GM19467 (cell line): ENCODE data around the gene ZNF135.

Experiments used
- ATAC-seq: cut with Tn5 transposase; IDR thresholded peaks from one replicate; pipeline ENCODE4 v1.9.1; 2021; ENCODE audit warnings: mild to moderate bottlenecking, moderate library complexity; ENCODE audit not compliant: unreplicated experiment

Gene ZNF135

DNA sequence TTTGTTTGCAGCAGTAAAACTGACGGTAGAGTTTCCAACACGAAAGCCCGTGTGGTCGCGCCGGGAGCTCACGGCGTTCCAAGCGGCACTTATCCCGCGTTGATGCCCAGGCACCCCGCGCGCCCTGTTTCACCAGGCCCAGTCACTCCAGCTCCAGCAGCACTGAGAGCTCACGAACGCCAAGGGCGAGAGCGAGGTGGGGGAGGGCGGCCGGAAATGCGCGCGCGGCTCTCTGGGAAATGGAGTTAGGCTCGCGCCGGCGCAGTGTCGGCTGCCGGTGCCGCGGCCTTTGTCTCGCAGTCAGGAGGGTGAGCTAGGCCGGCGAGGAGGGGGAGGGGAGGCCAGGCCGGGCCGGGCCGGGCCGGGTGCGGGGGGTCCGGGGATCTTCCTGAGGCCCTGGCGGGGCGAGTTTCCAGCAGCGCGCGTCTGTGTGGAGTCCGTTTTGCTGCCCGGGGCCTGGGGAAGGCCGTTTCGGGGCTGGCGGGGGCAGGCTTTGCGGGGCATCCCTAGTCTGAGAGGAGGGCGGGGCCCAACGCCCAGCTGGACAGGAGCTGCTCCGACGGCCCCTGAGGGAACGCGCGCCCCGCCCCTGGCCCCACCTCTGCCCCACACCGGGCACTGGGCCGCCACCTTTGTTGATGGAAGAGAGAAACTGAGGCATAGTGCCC, at the start of gene ZNF135:
Gene ZNF135 (plus strand): TSS at position 280 of the 668 bp plus-strand sequence. CDS start 721 bp downstream, outside the sequence.
- ATAC-seq, result no peak

DNA sequence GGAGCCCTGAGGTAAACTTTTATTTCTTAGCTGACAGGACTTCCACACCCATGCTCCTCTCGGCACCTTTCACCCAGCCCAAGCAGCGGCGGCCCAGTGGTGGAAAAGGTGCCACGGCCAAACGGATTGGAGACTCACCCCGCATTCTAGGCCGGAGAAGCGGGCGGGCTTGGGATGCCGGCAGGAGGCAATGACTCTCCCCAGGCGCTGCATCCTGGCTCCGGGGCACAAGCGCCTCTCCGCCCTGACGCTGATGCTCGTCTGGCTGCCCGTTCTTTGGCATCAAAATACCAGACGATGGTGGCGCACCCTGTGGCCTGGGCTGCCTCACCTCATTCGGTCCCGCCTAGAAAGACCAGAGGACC, 49.8 kb upstream of the ZNF135 start:
- no peak for ATAC-seq

DNA sequence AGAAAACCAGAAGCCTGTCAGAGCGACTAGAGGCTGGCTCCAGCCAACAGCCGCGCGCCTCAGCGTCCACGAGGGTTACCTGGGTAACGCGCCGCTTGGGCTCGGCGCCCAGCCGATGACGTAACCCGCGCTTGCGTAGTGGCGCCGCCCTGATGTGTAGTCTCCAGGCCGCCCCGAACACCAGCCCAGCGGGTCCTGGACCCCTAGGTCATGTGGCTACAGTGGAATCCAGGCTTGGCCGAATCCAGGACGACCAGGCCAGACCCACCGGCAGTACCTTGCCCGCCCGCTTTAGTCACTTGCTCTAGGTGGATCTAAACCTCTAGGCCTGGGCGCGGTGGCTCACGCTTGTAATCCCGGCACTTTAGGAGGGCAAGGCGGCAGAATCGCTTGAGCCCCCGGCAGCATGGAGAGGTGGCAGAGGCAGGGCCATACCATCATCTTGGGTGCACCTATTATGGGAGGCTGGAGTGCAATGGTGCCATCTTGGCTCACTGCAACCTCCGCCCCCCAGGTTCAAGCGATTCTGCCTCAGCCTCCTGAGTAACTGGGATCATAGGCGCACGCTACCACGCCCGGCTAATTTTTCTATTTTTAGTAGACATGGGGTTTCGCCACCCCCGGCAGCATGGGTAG, 49.3 kb upstream of the ZNF135 start:
- ATAC-seq, result no peak

DNA sequence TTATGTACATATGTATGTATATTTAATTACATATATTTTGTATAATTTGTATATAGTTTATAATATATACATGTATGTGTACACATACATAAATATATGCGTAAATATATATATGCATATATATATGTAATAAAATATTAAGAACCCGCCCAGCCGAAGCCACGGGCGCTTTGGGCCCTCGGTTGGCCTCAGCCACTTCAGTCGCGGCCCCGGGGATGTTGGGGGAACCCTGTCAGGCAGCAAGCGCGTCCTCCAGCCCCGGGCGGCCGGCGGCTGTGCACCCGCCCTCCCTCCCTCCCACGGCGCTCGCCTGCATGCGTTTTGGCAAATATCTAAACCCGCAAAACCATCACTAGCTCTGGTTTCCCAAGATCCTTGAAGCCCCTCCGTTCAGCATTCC, 48.6 kb upstream of the ZNF135 start:
- no peak for ATAC-seq

DNA sequence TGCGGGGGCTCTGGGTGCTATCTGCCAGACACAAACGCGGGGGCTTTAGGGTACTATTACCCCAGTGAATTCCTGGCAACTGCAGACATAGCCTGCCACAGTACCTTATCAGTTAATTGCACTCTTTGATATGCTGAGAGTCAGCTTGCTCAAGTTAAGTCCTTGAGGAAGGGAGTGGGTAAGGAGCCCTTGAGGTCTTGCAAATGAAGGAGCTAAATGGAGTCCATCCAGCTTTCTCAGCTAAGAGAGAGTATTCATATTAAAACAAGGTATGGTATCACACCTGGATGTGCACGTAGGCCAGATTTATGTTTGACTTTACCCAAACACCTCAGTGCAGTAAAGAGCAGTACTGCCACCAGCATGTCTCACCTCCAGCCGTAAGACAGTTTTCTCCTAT, 44.9 kb upstream of the ZNF135 start:
- ATAC-seq, result no peak

GRCh38 chr19:58020129-58020528, 39.0 kb upstream of the ZNF135 start:
- no peak for ATAC-seq

DNA sequence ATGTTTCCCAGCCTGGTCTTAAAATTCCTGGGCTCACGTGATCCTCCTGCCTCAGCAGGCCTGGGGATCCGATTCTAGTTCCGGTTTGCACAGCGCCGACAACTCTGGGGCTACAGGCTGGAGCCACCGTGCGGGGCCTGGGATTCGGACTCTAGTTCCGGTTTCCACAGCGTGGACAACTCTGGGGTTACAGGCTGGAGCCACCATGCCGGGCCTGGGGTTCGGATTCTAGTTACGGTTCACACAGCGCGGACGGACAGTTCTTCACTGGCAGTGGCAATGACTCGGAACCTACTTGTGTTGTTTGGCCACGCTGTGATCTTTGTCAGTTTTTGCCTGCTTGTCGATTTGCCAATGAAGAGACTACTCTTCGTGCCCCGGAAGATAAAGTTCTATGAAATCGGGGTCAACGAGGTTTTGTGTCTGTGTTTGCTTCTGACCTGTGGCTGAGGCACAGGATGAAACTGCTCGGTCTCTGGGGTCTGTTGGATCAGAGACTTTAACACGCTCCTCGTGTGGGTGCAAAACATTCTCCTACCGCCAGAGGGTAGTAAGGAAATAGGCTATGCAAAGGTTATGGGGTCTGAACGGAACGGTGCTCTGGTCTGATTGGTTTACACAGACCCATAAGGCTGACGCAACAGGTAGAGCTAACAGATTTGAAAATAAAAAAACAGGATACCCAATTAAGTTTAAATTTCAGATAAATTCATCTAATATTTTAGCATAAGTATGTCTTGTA, 37.4 kb upstream of the ZNF135 start:
- no peak for ATAC-seq

DNA sequence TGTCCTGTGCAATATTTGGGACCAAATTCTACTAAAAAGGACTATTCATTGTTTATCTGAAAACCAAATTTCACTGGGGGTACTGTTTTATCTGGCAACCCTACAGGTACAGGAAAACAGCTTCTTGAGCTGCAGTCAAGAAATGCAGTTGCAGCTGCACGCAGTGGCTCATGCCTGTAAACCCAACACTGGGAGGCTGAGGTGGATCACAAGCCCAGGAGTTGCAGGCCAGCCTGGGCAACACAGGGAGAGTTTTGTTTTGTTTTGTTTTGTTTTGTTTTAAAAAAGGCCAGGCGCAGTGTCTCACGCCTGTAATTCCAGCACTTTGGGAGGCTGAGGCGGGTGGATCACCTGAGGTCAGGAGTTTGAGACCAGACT, 36.8 kb upstream of the ZNF135 start:
- no peak for ATAC-seq

DNA sequence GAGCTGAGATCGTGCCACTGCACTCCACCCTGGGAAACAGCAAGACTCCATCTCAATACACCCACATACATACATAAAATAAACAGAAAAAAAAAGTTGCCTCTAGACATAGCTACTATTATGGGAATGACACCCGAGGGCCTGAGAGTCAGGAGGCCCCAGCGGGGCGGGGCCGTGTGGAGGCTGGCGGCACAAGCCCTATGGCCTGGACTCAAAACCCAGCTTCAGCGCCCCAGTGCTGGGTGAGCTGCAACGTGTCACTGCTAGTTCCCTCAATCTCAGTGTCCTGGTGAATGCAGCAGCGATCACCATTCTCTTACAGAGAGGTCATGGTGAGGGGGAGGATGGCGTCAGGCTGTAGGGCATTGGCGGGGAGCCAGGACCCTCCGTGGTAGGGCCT, 34.4 kb upstream of the ZNF135 start:
- no peak for ATAC-seq

DNA sequence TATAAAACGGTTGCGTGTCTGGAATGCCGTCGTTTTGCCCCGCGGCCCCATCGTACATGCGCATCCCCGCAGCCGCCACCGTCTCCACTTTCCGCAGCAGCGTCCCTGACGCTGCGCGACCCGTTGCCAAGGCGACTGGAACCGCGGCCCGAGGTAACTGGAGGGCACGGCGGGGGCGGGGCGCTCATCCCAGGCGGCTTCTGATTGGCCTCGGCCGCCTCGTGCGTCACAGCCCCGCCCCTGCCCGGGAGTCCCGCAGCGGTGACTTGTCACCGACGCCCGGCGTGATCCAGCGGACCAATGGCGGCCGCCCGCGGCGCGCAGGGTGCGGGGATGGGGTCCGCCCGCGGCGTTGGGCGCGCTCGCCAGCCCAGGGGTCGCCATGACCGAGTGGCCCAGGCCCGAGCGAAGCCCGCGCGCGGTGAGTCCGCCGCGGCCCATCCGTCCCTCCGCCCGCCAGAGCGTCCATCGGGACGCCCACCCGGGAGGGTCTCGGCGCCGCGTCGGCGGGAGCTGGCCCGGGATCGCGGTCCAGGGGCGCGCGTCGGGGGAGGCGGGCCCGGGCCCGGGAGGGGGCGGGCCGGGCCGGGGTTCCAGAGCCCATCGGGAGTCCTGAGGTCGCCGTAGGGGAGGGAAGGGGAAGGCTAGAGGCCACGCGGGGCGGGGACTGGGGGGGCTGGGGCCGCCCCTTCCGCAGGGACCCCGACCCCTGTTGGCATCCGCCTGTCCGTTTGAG, 25.2 kb upstream of the ZNF135 start, which contains the start of gene ZSCAN1:
Gene ZSCAN1 (plus strand): TSS at position 285 of the 736 bp plus-strand sequence. CDS start 3,812 bp downstream, outside the sequence.
- no peak for ATAC-seq

DNA sequence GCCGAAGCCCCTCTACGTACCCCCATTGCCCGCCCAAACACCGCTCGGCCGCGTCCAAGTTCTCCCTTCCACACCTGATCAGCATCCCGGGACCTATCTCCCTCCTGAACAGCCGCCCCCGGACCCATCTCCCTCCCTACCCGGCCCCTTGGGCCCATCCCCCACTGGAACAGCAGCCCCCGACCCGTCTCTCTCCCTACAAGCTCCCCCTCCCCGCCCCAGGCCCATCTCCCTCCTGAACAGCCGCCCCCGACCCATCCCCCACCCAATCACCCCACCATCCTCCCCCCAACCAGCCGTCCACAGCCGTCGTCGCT, 24.6 kb upstream of the ZNF135 start:
- ATAC-seq, result no peak

GRCh38 chr19:58035863-58036262, 23.2 kb upstream of the ZNF135 start:
- no peak for ATAC-seq

GRCh38 chr19:58037927-58038687, 21.0 kb upstream of the ZNF135 start:
- ATAC-seq, result no peak

GRCh38 chr19:58038688-58039204, 20.3 kb upstream of the ZNF135 start:
- no peak for ATAC-seq

- no peak for ATAC-seq
Observed at GRCh38 chr19:58040751-58041525, 18.1 kb upstream of the ZNF135 start.

DNA sequence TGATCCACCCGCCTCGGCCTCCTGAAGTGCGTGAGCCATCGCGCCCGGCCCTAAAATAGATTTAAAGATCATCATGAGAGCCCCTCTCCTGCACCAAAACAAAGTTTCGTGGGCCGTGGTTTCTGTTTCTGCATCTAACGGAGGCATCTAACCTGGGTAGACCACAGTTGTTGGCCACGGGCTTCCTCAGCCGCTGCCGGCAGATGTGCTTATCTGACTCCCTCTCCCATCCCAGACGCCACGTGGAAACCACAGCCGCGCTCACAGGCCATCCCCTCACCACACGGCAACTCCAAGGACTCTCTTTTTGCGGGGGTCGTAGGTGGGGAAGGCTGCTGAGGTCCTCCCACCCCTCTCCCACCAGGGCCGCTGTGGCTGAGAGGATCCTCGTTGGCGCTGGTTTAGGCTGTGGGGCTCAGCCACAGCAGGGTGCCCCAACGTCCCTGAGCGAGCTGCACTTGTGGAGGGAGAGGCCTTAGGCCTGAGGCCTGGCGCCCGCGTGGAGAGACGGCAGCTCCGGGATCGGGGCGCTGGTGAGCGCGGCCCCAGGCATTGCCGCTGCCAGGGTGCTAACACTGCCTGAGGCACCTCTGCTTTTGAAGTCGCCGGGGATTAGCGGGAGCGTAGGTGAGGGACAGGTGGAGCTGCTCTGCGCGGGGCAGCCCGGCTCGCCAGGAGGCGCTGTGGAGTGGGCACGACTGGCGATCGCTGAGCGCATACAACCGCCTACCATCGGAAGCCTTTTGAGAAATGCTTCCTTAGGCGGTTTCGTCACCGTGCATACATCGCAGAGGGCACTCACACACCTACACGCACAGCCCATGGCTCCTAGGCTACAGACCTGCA, 16.4 kb upstream of the ZNF135 start:
- ATAC-seq, result no peak

DNA sequence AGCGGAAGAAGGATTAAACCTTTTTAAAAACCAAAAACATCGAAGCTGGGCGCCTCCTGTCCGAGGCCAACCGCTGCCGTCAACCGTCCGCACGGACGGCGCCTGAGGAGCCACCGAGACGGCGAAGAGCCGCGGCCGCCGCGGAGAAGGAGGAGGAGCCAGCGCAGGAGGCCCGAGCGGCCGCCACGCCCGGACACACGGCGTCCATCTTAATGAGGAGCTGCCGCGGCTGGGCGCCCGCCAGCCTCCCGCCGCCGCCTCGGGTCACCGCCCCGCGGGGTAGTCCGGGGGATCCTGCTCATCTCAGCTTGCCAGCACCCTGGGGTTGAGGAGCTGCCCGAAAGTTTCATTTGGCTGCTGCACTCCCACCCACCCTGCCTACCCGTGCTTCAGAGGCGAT, 14.7 kb upstream of the ZNF135 start:
- ATAC-seq, result no peak

DNA sequence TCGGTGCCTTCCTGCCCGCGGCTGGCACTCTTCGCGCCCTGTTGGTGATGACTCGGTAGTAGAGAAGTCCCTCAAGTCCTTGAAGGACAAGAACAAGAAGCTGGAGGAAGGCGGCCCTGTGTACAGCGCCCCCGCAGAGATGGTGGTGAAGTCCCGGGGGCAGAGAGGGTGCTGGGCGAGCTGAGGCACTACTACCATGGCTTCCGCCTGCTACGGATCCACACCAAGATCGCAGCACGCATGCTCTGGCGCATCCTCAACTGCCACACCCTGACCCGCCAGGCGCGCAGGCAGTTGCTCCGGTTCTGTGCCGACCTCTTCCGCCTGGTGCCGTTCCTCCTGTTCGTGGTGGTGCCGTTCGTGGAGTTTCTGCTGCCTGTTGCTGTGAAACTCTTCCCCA, 14.2 kb upstream of the ZNF135 start:
- ATAC-seq, result no peak
